Measurements from ENCODE around the gene C16orf87.

DNA sequence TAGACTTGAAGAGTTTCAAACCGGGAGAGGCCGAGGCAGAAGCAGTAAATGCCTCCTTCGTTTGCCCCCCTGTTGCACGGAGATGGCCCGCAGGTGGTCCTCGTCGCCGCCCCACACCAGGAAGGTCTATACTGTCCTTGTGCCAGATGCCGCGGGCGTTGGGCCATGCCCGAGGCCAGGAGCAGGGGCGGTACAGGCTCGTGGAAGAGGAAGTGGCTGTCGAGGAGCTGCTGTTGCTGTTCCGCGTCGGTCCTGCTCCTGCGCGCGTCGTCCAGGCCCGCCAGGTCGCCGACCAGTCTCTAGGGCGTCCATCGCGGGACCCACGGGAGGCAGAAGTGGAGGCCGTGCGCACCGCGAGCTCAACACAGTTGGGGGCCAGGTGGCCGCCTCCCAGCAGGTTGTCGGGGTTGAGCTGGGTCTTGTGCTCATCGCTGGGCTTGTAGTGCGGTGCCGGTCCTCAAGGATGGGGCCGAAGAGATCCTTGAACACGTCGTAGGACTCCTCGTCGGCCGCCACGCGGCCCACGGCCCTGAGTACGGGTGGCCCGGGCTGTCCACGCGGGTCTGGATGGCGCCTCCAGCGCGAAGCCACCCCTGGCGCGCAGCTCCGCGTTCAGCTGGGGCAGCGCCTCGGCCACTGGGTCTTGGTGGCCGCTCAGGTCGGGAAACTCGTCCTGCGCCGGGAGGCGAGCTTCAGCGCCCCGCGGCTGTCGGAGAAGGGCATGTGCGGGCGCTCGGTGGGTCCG lies 13.1 kb upstream of the C16orf87 start:
- TF ChIP-seq, protein P1, sequence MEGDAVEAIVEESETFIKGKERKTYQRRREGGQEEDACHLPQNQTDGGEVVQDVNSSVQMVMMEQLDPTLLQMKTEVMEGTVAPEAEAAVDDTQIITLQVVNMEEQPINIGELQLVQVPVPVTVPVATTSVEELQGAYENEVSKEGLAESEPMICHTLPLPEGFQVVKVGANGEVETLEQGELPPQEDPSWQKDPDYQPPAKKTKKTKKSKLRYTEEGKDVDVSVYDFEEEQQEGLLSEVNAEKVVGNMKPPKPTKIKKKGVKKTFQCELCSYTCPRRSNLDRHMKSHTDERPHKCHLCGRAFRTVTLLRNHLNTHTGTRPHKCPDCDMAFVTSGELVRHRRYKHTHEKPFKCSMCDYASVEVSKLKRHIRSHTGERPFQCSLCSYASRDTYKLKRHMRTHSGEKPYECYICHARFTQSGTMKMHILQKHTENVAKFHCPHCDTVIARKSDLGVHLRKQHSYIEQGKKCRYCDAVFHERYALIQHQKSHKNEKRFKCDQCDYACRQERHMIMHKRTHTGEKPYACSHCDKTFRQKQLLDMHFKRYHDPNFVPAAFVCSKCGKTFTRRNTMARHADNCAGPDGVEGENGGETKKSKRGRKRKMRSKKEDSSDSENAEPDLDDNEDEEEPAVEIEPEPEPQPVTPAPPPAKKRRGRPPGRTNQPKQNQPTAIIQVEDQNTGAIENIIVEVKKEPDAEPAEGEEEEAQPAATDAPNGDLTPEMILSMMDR (conservative IDR thresholded peaks at IDR 0.05; ENCODE audit: low read length) = no peak
- TF ChIP-seq EZH2phosphoT487 (IDR thresholded peaks at IDR 0.05; ENCODE audit: borderline replicate concordance) = no peak
